GM21717 (cell line): Measurements from ENCODE around the gene FGF5.
"Not testable (repeated sequence)": the region's sequence is repeated elsewhere in the genome, so short reads cannot be mapped to it uniquely, and the experiment has no call there.

Experiments
- ATAC-seq: cut with Tn5 transposase; IDR thresholded peaks from one replicate; pipeline ENCODE4 v1.9.1; 2021; ENCODE audit warnings: mild to moderate bottlenecking, moderate library complexity; ENCODE audit not compliant: unreplicated experiment

The FGF5 gene

DNA sequence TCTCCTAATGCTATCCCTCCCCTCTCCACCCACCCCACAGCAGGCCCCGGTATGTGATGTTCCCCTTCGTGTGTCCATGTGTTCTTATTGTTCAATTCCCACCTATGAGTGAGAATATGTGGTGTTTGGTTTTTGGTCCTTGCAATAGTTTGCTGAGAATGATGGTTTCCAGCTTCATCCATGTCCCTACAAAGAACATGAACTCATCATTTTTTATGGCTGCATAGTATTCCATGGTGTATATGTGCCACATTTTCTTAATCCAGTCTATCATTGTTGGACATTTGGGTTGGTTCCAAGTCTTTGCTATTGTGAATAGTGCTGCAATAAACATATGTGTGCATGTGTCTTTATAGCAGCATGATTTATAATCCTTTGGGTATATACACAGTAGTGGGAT is 24.2 kb downstream of the FGF5 start:
- ATAC-seq: not testable (repeated sequence)

DNA sequence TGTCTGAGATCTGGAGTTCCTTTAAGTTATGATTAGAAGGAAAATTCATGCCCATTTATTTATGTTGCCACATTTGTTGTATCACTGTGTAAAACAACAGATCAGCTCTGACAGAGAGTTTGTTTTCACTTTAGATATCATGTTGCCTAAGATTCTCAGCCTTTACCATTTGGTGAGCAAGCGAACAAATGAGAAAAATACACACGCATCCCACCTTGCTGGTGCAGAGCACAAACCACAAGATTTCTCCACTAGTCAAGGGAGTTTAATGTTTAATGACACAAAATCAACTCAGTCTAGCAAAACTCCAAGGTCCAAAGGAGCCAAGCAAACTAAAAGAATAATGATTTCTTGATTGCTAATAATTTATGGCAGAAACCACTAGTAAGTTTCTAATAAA is 27.7 kb downstream of the FGF5 start:
- no peak for ATAC-seq

DNA sequence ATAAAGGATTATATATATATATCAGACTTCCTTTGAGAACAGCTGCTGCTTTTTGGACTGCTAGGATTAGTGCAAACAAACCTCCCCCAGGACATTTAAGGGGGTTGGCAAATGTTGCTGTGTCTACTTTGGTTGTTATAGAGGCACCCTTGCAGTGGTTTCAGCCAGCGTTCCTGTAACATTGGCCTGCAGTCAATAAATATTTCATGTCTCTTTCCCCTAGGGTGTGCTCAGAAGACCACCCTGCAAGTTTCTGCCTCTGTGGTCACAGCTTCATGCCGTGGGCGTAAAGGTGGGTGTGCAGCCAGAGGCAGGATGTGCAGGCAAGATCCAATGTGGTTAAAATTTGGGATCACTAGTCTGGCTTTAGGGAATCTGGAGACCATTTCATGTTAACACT is 28.9 kb downstream of the FGF5 start:
- no peak for ATAC-seq

DNA sequence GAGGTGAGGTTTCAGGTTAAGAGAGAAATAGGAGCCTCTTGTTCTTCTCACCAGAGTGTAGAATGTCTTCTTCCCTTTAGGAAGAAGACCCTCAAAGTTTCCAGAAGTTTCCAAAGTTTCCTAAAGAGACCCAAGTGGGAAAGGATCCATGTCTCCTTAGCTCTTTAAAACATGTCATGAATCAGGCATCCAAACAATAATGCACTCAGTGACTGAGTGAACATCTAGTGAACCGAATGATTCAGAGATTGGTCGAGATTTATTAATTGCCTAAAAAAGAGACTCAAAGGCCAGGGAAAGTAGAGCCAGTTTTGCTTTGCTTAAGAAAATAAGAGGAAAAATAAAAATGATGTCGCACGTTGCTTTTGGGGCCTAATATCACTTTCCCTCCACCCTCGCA is 29.4 kb downstream of the FGF5 start:
- no peak for ATAC-seq

DNA sequence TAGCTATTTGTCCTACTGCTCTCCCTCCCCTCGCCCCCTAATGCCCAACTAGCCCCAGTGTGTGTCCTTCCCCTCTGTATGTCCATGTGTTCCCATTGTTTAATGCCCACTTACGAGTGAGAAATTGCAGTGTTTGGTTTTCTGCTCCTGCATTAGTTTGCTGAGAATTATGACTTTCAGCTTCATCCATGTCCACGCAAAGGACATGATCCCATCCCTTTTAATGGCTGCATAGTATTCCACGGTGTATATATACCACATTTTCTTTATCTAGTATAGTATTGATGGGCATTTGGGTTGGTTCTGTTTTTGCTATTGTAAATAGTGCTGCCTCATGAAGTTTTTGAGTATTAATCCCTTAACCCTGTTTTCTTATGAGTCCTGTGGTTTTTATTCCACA is 35.4 kb downstream of the FGF5 start:
- ATAC-seq: no peak

DNA sequence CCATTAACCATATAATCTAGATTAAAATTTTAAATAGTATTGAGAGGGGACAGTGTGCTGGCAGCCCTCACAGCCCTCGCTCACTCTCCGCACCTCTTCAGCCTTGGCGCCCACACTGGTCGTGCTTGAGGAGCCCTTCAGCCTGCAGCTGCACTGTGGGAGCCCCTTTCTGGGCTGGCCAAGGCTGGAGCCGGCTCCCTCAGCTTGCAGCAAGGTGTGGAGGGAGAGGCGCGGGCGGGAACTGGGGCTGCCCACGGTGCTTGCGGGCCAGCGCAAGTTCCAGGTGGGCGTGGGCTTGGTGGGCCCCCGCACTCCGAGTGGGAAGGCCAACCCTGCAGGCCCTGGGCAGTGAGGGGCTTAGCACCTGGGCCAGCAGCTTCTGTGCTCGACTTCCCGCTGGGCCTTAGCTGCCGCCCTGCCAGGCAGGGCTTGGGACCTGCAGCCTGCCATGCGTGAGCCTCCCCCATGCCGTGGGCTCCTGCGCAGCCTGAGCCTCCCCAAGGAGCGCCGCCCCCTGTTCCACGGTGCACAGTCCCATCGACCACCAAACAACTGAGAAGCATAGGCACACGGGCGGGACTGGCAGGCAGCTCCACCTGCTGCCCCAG is 36.3 kb downstream of the FGF5 start:
- ATAC-seq: no peak

DNA sequence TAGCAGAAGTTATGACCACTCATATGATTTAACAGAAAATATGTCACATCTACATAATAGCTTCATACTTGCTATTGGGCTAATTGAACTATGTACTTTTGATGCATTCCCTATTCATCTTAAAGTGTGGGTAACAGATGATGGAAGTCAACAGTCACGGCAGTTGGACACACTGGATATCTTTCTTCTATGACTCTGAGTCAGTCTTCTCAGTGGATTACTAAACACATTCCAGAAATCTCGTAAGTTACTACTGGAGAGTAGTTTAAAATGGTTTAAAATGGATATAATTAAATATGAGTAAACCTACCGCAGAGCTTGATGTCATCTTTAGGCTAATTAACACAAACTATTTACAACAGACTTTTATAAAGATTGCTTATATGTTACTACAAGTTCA is 39.0 kb downstream of the FGF5 start:
- no peak for ATAC-seq

DNA sequence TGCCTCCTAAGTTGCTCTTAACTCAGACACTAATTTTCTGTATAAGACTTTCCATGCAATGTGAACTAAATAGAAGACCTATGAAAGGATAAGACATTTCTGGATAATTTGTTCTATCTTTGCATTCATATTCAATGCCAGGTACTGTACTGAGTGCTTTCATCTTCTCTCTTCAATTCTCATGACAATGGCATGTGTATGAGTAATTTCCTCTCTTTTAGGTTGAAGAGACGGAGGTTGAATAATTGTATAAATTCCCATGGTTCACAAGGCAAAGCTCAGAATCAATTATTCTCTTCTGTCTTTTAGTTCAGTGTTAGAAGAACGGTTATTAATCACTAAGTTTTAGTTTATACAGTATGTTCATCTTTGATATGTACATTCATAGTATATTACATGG is 39.8 kb downstream of the FGF5 start:
- no peak for ATAC-seq

DNA sequence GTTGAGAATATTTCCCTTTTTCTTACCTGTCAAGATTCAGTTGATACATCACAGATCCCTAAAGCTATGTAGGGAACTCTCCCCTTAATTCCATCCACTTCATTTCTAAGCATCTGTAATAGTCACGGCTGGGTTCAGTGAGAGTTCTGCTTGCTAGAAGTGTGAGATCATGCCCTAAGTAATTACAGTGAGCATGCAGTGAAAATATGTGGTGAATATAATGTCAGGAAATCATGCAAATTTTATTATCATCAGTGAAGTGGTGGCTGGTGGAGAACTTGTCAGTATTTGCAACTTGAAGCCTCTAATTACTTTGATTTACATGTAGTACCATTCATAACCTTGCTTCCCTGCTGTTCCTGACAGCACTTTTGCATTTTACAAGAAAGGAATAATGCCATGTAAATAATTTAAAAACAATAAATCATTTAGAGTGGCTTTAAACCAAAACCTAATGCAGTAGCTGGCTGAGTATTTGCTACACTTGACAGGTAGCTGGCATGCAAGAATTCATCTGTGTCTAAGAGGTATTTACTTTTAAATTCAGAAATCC is 40.8 kb downstream of the FGF5 start:
- no peak for ATAC-seq

DNA sequence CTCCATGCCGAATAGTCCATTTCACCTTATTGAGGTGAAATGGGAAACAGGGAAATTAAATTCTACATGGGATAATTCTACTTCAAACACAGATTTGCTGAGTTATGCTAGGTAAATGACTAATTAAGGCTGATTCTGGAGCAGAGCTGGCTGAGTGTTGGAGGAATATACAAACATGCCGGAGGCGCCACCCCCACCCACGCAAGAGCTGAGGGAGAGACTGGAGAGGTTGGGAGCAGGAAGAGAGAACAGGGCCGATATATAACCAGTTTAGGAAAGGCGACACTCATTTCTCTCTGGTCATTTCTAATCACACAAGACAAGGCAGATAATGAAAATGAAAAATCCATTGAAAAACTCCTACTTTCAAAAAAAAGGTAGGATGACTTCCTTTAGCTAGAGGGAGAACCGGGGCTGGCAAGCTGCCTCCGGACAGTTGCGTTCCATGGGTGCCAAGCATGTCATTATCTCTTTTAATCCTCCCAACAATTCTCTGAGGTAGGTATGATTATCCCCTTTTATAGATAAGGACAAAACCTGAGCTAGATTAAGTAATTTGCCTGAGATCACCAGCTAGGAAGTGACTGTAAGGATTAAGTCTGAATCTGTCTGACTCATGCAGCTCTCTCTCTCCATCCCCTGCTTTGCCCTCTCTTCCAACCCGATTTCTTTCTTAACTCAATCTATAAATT is 41.5 kb downstream of the FGF5 start:
- no peak for ATAC-seq

DNA sequence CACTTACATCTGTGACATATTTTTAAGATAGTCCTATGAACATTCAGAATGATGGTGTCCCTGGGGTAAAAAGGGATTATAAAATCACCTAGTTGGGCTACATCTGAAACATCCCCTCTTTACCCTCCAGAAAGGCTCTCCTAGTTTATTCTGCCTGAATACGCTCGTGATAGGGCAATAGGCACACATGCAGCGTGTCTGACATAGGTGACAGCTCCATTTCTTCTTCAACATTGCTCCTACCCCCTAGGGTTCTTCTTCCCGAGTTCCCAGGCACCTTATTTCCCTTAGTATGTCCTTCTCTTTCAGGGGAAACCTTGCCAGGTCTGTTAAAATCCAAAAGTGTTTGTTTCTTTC is 42.0 kb downstream of the FGF5 start:
- no peak for ATAC-seq

DNA sequence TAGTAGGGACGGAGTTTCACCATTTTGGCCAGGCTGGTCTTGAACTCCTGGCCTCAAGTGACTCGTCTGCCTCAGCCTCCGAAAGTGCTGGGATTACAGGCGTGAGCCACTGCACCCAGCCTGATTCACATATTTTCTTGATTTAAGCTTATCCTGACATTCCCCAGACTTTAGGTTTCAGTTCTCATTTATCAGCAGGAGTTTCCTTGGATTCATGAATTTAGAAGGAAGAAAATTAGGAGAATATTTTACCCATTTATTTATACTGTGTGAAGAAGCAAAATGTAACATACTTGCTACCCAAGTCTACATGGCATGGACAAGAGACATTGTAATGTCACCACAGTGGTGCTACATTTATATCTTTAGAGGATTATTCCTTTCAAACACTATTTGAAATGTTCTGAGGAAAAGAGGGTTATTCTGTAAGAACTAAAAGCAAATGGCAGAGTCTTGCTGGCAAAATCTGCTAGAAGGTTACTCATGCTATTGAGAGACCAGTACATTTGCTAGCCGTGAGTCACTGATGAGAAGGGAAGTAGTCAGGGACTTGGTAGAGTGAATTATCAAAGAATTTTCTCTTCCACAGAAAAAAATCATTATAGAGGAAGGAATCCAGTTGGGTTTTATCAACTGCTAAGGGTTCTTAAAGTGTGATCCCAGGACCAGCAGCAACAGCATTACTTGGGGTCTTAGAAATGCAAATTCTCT is 43.0 kb downstream of the FGF5 start:
- ATAC-seq: no peak

DNA sequence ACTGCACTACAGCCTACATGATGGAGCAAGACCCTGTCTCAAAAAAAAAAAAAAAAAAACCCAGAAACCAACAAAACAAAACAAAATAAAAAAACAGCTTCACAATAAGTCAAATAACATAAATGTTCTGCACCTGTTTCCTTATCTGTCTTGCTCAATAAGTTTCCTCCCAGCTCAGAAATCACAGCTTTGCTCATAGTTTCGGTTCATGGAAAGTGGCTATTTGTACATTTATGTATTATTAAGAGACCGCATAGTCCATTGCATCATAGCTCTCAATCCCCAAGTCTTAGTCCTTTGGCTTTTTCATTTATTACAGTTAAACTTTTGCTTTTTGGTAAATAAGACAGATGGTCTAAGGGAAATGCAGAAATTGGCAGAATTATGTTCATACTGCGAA is 44.7 kb downstream of the FGF5 start:
- no peak for ATAC-seq

DNA sequence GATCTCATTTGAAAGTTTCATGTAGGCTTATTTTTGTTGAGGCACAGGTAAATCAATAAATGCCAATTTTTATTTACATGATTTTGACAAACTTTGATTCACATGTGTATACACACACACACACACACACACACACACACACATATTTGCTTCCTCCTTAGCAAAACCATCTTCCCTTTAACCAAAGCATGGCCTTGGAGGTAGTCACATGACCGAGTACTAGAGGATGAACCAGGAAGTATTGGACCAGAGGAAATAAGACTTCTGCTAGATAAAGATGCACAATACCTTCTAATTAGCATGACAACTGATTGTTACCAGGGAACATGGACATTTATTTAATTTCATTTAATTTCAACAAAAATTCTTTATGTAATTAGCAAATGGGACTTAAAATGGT is 45.7 kb downstream of the FGF5 start:
- ATAC-seq: no peak

DNA sequence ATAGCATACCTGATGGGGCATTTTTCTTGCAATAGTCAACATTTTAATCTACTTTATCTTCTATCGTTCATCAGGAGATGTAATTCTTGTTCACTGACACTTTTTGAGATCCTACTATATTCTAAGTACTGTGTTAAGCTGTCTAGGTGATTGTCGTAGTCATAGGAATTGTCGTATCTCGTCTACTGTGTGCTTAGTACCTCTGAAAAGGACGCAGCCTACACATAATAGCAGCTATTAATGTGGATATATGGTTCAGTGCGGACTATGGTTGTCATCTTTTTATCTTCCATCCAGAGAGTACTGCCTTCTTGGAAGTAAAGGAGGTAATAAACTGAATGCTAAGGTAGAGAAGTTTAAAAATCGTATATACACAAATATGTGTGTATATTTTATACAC is 47.2 kb downstream of the FGF5 start:
- ATAC-seq: no peak

DNA sequence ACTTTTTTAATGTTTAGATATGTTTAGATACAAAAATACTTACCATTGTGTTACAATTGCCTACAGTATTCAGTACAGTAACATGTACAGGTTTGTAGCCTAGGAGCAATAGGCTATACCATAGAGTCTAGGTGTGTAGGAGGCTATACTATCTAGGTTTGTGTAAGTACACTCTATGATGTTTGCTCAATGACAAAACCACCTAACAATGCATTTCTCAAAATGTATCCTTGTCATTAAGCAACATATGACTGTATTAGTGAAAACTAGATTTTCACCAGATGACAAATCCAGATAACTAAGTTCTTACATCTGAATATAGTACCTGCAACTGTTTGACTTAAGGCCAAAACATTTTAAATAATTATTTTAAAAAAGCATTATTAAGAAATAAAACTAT is 49.4 kb downstream of the FGF5 start:
- ATAC-seq: not testable (repeated sequence)

DNA sequence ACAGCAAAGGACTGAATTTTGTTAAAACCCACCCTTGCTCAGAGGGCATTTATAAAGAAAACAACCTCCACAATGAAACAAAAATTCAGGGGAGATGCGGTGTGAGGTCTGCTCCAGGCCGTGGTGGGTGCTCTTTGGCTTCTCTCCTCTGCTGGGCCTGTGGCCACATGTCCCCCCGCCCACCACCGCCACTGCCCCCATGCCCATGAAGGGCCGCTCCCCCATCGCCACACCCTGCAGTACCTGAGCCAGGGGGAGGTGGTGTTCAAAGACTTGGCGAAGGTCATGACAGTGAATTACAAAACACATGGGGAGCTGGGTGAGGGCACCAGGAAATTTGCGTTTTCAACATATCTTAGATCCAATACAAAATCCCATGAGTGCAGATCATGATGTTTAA is 54.9 kb downstream of the FGF5 start:
- ATAC-seq: no peak

DNA sequence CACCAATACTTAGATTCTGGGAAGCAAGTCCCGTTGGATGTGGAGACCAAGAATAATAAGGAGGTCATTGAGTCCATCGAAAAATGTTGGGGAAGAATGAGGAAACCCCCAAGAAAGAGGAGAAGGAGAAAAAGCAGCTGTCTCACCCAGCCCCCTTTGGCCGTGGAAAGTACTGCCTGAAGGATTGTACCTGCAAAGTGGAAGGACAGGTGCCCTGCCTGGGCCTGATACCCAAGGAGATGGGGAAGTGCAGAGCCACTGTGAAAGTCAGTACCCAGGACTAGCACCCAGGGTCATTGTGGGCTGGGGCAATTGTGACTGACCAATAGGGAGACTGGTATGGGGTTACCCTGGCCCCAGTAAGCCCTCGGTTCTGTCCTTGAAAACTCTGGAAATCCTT is 55.3 kb downstream of the FGF5 start:
- ATAC-seq: no peak

DNA sequence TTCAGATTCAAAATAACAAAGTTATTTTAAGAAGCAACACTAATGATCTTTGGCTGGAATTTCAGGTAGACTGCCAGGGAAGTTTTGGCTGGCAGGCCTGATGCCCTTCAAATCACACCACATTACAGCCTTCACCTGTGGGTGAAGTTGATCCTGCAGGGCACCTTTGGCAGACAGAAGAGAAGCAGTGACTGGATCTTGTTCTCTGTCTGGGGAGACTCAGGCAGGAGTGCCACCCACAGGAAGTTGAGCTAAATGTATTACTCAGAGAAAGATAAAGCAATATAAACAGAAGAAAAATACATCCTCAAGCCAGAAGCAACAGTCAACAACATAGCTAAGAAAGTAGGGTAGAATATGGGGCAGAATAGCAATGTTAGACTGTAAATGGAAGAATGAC is 56.3 kb downstream of the FGF5 start:
- ATAC-seq: no peak

DNA sequence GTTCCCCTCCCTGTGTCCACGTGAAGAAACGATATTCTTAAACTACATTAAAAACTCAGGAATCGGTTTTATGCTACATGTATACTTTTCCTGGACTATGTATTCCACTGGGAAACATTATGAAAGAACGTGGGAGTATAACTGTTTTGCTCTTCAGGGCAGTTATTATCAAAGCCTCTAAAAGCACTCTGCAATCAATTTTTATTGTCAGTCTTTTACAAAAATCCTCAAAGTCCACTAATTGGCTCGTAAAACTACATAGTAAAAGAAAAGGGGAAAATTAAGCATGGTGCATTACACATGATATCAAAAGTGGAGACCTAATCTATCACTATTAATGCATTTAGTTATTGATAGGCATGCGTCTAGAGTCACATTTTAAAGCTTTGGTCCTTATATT is 57.7 kb downstream of the FGF5 start:
- no peak for ATAC-seq

DNA sequence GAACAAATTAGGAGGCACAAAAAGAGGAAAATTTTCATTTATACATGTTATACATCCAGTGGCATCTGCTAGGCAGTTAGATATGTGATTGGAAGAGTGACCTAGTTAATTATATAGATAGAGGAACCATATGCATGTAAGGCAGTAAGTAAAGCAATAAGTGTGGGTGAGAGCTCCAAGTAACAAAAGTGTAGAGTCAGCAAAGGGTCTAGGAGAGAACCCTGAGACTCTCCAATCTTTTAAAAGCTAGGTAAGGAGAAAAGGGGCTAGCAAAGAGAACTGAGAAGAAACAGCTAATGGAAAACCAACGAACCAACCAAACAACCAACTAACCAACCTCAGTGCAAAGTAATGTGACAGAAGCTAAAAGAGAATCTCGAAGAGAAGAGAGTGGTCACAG is 65.2 kb downstream of the FGF5 start:
- ATAC-seq: no peak

DNA sequence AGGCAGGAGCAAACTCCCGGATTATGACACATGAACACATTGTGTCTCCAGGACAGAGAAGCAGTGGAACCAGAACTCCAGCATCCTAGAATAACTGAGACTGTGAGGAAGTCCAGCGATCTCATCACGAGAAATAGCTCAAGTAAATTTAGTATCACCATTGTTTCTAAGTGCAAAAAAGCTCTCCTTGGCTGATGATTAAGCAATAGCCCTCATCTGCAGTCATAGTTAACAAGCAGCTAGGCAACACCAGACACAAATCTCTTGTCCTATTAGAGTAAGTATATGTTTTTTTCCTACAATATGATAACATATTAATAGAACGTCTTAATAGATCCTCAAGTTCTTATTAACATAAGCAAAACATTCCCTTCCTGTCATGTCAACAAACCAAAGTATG is 66.7 kb downstream of the FGF5 start:
- ATAC-seq: no peak
